H1 (cell line): Measurements from ENCODE around the gene RUVBL1. TPM values are rescaled to one million over a fixed set of nuclear protein-coding genes. Genes with fewer than 3 reads are reported as not detected.

Experiments used
- CTCF ChIA-PET: fragments of 300-600 bp; sonication (Branson Sonifier 250); formaldehyde crosslinking; loops from one replicate; lab custom pipeline; 2021; ENCODE audit not compliant: partially characterized antibody; lab: Charles Lee
- POLR2A ChIA-PET: fragments of 300-600 bp; sonication (Branson Sonifier 250); formaldehyde crosslinking; loops from one replicate; lab custom pipeline; 2021; ENCODE audit warnings: inconsistent platforms; ENCODE audit not compliant: partially characterized antibody; lab: Charles Lee
- DNase-seq, 2 experiments: peaks; one replicate each; pipeline versions ENCODE4 v3.0.0 to v3.0.0-alpha.2; 2010 to 2022; ENCODE audit warnings: low spot score in 2 of 2, low read depth in 1 of 2, mixed read lengths in 1 of 2
- FAIRE-seq: peaks from 2 replicates; lab custom pipeline; 2011; peaks lifted over from hg19 to GRCh38; lab: Jason Lieb, UNC
- H2AFZ ChIP-seq: 2 replicates; pipeline ENCODE4 v1.8.1; 2012; ENCODE audit warnings: low read length, inconsistent platforms
- H2AK5ac ChIP-seq: 2 replicates; pipeline ENCODE4 v1.6.1; 2013; ENCODE audit warnings: low read depth, low read length
- H2BK120ac ChIP-seq: replicated peaks from 2 replicates; pipeline ENCODE3; 2013; ENCODE audit warnings: low read depth, low read length, inconsistent platforms
- H2BK12ac ChIP-seq: 2 replicates; pipeline ENCODE4 v1.6.1; 2013; ENCODE audit warnings: low read depth, low read length
- H2BK15ac ChIP-seq: 2 replicates; pipeline ENCODE4 v1.6.1; 2013; ENCODE audit warnings: low read length
- H2BK20ac ChIP-seq: 2 replicates; pipeline ENCODE4 v1.6.1; 2013; ENCODE audit warnings: low read length
- H2BK5ac ChIP-seq: 2 replicates; pipeline ENCODE4 v1.6.1; 2013; ENCODE audit warnings: low read depth, low read length
- H3K14ac ChIP-seq: 2 replicates; pipeline ENCODE4 v1.6.1; 2013; ENCODE audit warnings: inconsistent platforms; ENCODE audit not compliant: insufficient read length
- H3K18ac ChIP-seq: 2 replicates; pipeline ENCODE4 v1.6.1; 2013; ENCODE audit warnings: low read length; ENCODE audit errors: extremely low read depth
- H3K23ac ChIP-seq: 2 replicates; pipeline ENCODE4 v1.6.1; 2013; ENCODE audit warnings: inconsistent platforms; ENCODE audit not compliant: insufficient read length
- H3K23me2 ChIP-seq: 2 replicates; pipeline ENCODE4 v1.6.1; 2013; ENCODE audit warnings: low read depth, low read length
- H3K27ac ChIP-seq: 2 replicates; pipeline ENCODE4 v1.6.1; 2011; ENCODE audit warnings: low read depth, low read length, inconsistent platforms
- H3K27me3 ChIP-seq, 4 experiments: replicated peaks in 1 of 4; 1 replicate in 1 of 4; 2 replicates in 3 of 4; pipeline versions ENCODE4 v1.6.1 to v1.8.1; 2011 to 2013; ENCODE audit warnings: low read length in 3 of 4, mild to moderate bottlenecking in 3 of 4, inconsistent platforms in 2 of 4, mixed read lengths in 2 of 4, moderate library complexity in 1 of 4; ENCODE audit not compliant: control insufficient read depth in 3 of 4, insufficient read depth in 3 of 4; ENCODE audit errors: extremely low read depth in 1 of 4
- H3K36me3 ChIP-seq, 4 experiments: 2 replicates each; pipeline versions ENCODE4 v1.6.1 to v1.8.1; 2011 to 2013; ENCODE audit warnings: mild to moderate bottlenecking in 4 of 4, low read length in 3 of 4, moderate library complexity in 2 of 4, control low read depth in 1 of 4, inconsistent platforms in 1 of 4; ENCODE audit not compliant: insufficient read depth in 4 of 4, control insufficient read depth in 2 of 4
- H3K4ac ChIP-seq: replicated peaks from 2 replicates; pipeline ENCODE3; 2013; ENCODE audit warnings: low read length, low read depth, mixed read lengths, inconsistent platforms; ENCODE audit not compliant: insufficient read length
- H3K4me1 ChIP-seq, 4 experiments: replicated peaks in 1 of 4; 1 replicate in 1 of 4; 2 replicates in 3 of 4; pipeline versions ENCODE4 v1.6.1 to v1.8.1; 2011 to 2013; ENCODE audit warnings: low read length in 3 of 4, inconsistent platforms in 2 of 4, mixed read lengths in 1 of 4; ENCODE audit not compliant: insufficient read depth in 4 of 4, control insufficient read depth in 3 of 4
- H3K4me2 ChIP-seq, 2 experiments: 2 replicates each; pipeline versions ENCODE4 v1.6.1 to v1.8.1; 2011 to 2013; ENCODE audit warnings: low read depth in 2 of 2, low read length in 2 of 2, control low read depth in 1 of 2, inconsistent platforms in 1 of 2, mild to moderate bottlenecking in 1 of 2; ENCODE audit not compliant: insufficient read depth in 1 of 2
- H3K4me3 ChIP-seq, 4 experiments: fragments of 200-600, 300-600 bp in 1 of 4; sonication (generic), shearing (Covaris generic), sonication (Bioruptor Twin) in 1 of 4; 2 replicates each; pipeline versions ENCODE4 v1.5.1 to v1.8.1; 2011 to 2016; ENCODE audit warnings: low read length in 4 of 4, low read depth in 3 of 4, control low read depth in 2 of 4, inconsistent platforms in 2 of 4, mild to moderate bottlenecking in 2 of 4, mixed read lengths in 1 of 4, moderate library complexity in 1 of 4; ENCODE audit not compliant: insufficient read depth in 2 of 4; ENCODE audit errors: extremely low read depth in 1 of 4
- H3K56ac ChIP-seq: replicated peaks from 2 replicates; pipeline ENCODE3; 2013; ENCODE audit warnings: low read depth, mild to moderate bottlenecking, mixed read lengths, low read length, inconsistent platforms; ENCODE audit not compliant: insufficient read length
- H3K79me1 ChIP-seq: 2 replicates; pipeline ENCODE4 v1.6.1; 2013; ENCODE audit warnings: low read depth, low read length, control low read depth
- H3K79me2 ChIP-seq, 2 experiments: 2 replicates each; pipeline versions ENCODE4 v1.6.1 to v1.8.1; 2012 to 2013; ENCODE audit warnings: low read length in 2 of 2, mild to moderate bottlenecking in 2 of 2, inconsistent platforms in 1 of 2; ENCODE audit not compliant: insufficient read depth in 2 of 2, control insufficient read depth in 1 of 2
- H3K9ac ChIP-seq, 4 experiments: replicated peaks in 1 of 4; 1 replicate in 1 of 4; 2 replicates in 3 of 4; pipeline versions ENCODE4 v1.6.1 to v1.8.1; 2011 to 2013; ENCODE audit warnings: low read depth in 3 of 4, low read length in 3 of 4, control low read depth in 2 of 4, mild to moderate bottlenecking in 2 of 4, moderate library complexity in 2 of 4, inconsistent platforms in 1 of 4; ENCODE audit errors: extremely low read depth in 1 of 4
- H3K9me3 ChIP-seq, 2 experiments: 2 replicates each; pipeline versions ENCODE4 v1.6.1 to v1.8.1; 2012 to 2013; ENCODE audit warnings: mild to moderate bottlenecking in 2 of 2, moderate library complexity in 2 of 2, control low read depth in 1 of 2, inconsistent platforms in 1 of 2, low read depth in 1 of 2, low read length in 1 of 2, mixed read lengths in 1 of 2; ENCODE audit not compliant: insufficient read depth in 2 of 2
- H4K20me1 ChIP-seq, 2 experiments: replicated peaks in 1 of 2; 2 replicates each; pipeline versions ENCODE3 to v1.8.1; 2011 to 2013; ENCODE audit warnings: inconsistent platforms in 2 of 2, low read length in 2 of 2, mild to moderate bottlenecking in 1 of 2; ENCODE audit not compliant: insufficient read depth in 2 of 2, control insufficient read depth in 1 of 2
- H4K5ac ChIP-seq: 2 replicates; pipeline ENCODE4 v1.6.1; 2013; ENCODE audit warnings: low read length, low read depth, mixed read lengths, inconsistent platforms; ENCODE audit not compliant: insufficient read length
- H4K8ac ChIP-seq: 2 replicates; pipeline ENCODE4 v1.8.0; 2013; ENCODE audit warnings: mild to moderate bottlenecking, moderate library complexity, low read length, inconsistent platforms; ENCODE audit not compliant: insufficient read depth; ENCODE audit errors: extremely low read depth
- H4K91ac ChIP-seq: replicated peaks from 2 replicates; pipeline ENCODE3; 2013; ENCODE audit warnings: low read length, mixed read lengths, inconsistent platforms; ENCODE audit not compliant: insufficient read length
- ASH2L ChIP-seq: fragments of 200-600, 300-600 bp; sonication (generic); IDR thresholded peaks from one replicate; pipeline ENCODE4 v1.7.1; 2017; ENCODE audit warnings: low read length
- CHD1 ChIP-seq: IDR thresholded peaks from 2 replicates; pipeline ENCODE4 v1.6.1; 2012; ENCODE audit warnings: low read depth, low read length, improper control_type of control experiment
- CREB1 ChIP-seq: IDR thresholded peaks from 2 replicates; pipeline ENCODE4 v1.6.1; 2012; ENCODE audit warnings: inconsistent platforms
- CTBP2 ChIP-seq: IDR thresholded peaks from 2 replicates; pipeline ENCODE4 v1.7.0; 2011; ENCODE audit warnings: borderline replicate concordance, mild to moderate bottlenecking, moderate library complexity, mixed read lengths, low read length; ENCODE audit not compliant: insufficient read depth, insufficient read length
- EP300 ChIP-seq, 2 experiments: IDR thresholded peaks; 1 replicate in 1 of 2; 2 replicates in 1 of 2; pipeline ENCODE4 v1.6.1; 2011 to 2012; ENCODE audit warnings: low read depth in 2 of 2, low read length in 2 of 2, mild to moderate bottlenecking in 2 of 2, borderline replicate concordance in 1 of 2, inconsistent platforms in 1 of 2, moderate library complexity in 1 of 2
- NANOG ChIP-seq: IDR thresholded peaks from 2 replicates; pipeline ENCODE4 v1.6.1; 2011; ENCODE audit warnings: low read length, low read depth, mild to moderate bottlenecking, inconsistent platforms; ENCODE audit not compliant: insufficient read depth, poor library complexity, severe bottlenecking
- NRF1 ChIP-seq: IDR thresholded peaks from 2 replicates; pipeline ENCODE4 v1.6.1; 2011; ENCODE audit warnings: mild to moderate bottlenecking, low read depth, low read length, improper control_type of control experiment
- WGBS, 2 experiments: shearing (Covaris generic) in 1 of 2; methylation state at CpG; one replicate each; pipeline versions ENCODE4 v1.1.6 to v1.1.7; 2013 to 2015; ENCODE audit warnings: low lambda C conversion rate in 2 of 2, mixed read lengths in 2 of 2, inconsistent platforms in 1 of 2, low coverage in 1 of 2, missing lambda C conversion rate in 1 of 2; ENCODE audit not compliant: insufficient replicate concordance in 2 of 2, insufficient coverage in 1 of 2, insufficient read length in 1 of 2; ENCODE audit errors: extremely low coverage in 1 of 2, missing lambda C conversion rate in 1 of 2; 5-methylcytosine and 5-hydroxymethylcytosine counted together
- polyA plus RNA-seq, 7 experiments: library from polyadenylated mRNA; depleted of rRNA in 3 of 7; stranded (reverse) in 5 of 7; unstranded in 2 of 7; fragments of >200 nt in 5 of 7; fragments of 200-250 nt in 2 of 7; gene quantifications; 1 replicate in 5 of 7; 2 replicates in 1 of 7; 4 replicates in 1 of 7; pipeline versions ENCODE4 v1.2.1 to v1.2.3, GENCODE V29; 2011 to 2013; ENCODE audit warnings: missing spikeins in 2 of 7, mixed read lengths in 2 of 7
- total RNA-seq: library from RNA; stranded (reverse); fragmentation: NEBNext Ultra II Directional; extraction: Animal tissue kit (Norgen Biotek cat#: 25700); gene quantifications from 2 replicates; pipeline ENCODE4 v1.2.1, GENCODE V29; 2021
- TF ChIP-seq, protein P1 (sequence below): IDR thresholded peaks from 2 replicates; pipeline ENCODE4 v1.6.1; 2012; ENCODE audit warnings: low read length, inconsistent platforms

The RUVBL1 gene
- total and polyA plus RNA-seq, 2 of the 8 experiments (the other 6 are each of a cell fraction or from before 2014, with no cell fraction given), result 112 to 135 TPM

DNA sequence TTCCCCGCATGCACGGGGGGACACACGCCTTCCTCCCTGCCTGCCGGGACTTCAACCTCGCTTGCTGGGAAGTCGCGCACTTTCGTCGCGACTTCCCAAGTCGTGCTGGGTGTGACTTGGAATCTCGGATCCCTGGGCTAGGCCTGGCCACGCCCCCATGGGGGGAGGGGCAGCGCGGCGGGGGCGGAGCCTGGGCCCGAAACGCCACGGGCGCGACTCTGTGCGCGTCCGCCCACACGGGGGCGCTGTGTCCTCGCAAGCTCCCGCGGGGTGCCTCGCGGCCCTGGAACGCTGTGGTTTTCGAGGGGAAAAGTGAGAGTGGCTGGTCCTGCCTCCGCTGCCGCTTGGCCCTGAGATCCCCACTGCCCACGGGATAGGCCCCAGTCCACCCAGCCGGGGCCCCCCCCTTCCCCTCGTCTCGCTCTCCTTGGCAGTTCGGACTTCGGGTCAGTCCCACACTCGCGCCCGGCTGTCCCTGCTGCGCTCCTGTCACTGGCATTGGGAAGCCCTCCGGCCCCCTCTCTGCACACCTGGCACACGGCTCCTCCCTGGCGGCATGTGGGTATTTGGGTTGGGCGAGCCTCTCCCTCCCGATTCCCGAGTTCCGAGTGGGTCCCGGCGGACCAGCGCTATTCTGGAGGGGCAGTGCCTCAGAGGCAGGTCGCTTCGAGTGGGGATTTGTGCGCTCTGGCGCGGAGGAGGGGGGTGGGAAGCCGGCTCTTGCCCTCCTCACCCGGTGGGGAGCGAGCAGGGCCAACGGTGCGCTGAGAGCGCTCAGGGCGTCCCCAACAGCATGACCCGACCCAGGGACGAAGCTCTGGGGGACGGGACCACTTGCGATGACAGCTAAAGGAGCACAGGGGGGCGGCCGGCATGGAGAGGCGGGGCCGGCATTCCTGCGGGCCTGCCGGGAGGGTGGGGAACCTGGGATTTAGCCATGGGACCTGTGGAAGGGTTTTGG, 47.8 kb downstream of the RUVBL1 start:
- Histone ChIP-seq H4K20me1 (peaks cover 17 to 35% of the 10 kb centered on the region in 2 experiments), H3K79me2 (no peaks in the 10 kb centered on the region), H4K8ac (0 out of 2 replicates have a peak overlapping the region, but pooled peaks have one; percentile 53), H3K23me2 (peaks cover 9% of the 10 kb centered on the region; the same call in 1 of the 2 replicates), H3K4me2 (peak overlapping the region; percentile 85 to 87), H3K18ac (peak overlapping the region; percentile 78; the same call in 1 of the 2 replicates), H3K4me1 (peaks cover 5 to 22% (median 14%) of the 10 kb centered on the region in 4 experiments), H2BK20ac (no peak overlapping the region), H2AFZ (peak overlapping the region; percentile 71; the same call in 1 of the 2 replicates), H4K5ac (peak overlapping the region; percentile 10), H2BK12ac (no peak overlapping the region), H2BK5ac (0 out of 2 replicates have a peak overlapping the region, but pooled peaks have one; percentile 28), H2BK120ac (no peak overlapping the region), H3K36me3 (peaks cover 3 to 35% (median 14%) of the 10 kb centered on the region in 4 experiments), H3K9ac (peak overlapping the region in 1 of 4 experiments; percentile 40; a peak in 2 of 7 replicates), H3K4me3 (peak overlapping the region; percentile 45 to 62 (median 54)), H4K91ac (no peak overlapping the region), H3K79me1 (0 out of 2 replicates have a peak, but pooled peaks cover 3% of the 10 kb centered on the region), H2AK5ac (no peak overlapping the region), H3K4ac (no peak overlapping the region), H2BK15ac (no peak overlapping the region), H3K27ac (no peak overlapping the region), H3K14ac (no peak overlapping the region), H3K56ac (no peak overlapping the region), H3K27me3 (peaks cover 0 to 9% (median 4%) of the 10 kb centered on the region in 4 experiments; a peak in 5 of 7 replicates), H3K23ac (no peak overlapping the region), H3K9me3 (no peaks in the 10 kb centered on the region)
- 3% methylated on average over 62 of the region's 78 CpGs; no CpG with 5 or more reads in 1 of the 2 experiments for WGBS, 2 experiments
- POLR2A ChIA-PET, result interaction anchor here (1.1 to 1.5 kb wide), 3 partner anchors 10 to 48 kb away, joined by 3 to 8 read pairs (median 5); partner anchors contain the start of gene RUVBL1
- CTCF ChIA-PET, result interaction anchor here (0.6 to 3.1 kb wide), 9 partner anchors 9 to 82 kb away, joined by 3 to 11 read pairs (median 4); partner anchors contain the start of gene RUVBL1
- peak; percentile 28 for FAIRE-seq
- peak; percentile 82 to 100 for DNase-seq
- TF ChIP-seq EP300 (IDR thresholded peaks at IDR 0.05; ENCODE audit: borderline replicate concordance in 1 of 2, low read depth in 2 of 2, low read length in 2 of 2) (peak in 1 of 2 experiments; percentile 28; a peak in 1 of 3 replicates), CTBP2 (no peak), NANOG (no peak), ASH2L (peak; percentile 21), NRF1 (no peak), CREB1 (peak; percentile 91), CHD1 (no peak)
- TF ChIP-seq, protein P1, sequence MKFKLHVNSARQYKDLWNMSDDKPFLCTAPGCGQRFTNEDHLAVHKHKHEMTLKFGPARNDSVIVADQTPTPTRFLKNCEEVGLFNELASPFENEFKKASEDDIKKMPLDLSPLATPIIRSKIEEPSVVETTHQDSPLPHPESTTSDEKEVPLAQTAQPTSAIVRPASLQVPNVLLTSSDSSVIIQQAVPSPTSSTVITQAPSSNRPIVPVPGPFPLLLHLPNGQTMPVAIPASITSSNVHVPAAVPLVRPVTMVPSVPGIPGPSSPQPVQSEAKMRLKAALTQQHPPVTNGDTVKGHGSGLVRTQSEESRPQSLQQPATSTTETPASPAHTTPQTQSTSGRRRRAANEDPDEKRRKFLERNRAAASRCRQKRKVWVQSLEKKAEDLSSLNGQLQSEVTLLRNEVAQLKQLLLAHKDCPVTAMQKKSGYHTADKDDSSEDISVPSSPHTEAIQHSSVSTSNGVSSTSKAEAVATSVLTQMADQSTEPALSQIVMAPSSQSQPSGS, result no peak
